Measurements from ENCODE around the gene PEPD.

DNA sequence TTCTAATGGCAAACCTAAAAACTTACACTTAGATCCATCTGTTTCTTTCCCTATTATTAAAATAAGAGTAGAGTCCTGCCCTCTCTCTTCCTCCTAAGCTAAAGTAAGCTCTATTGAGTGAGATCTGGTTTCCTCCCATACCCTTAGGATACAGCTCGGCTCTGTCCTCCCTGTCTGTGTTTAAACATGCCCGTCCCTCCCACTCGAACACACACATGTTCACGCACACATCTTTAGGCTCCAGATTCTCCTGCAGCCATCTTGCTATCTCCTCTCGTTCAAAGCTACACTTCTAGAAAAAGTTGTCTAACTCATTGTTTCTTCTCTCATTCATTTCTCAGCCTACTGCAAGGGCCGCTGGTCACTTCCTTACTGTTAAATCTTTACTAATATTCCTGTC, 163.2 kb downstream of the PEPD start:
- no peak for TF ChIP-seq CTCF (conservative IDR thresholded peaks at IDR 0.05; ENCODE audit: low read length)
- TF ChIP-seq EZH2phosphoT487 (IDR thresholded peaks at IDR 0.05; ENCODE audit: borderline replicate concordance) = no peak
